HG03045 (cell line): Measurements from ENCODE around the gene MAGEB17.
"Not testable (repeated sequence)": the region's sequence is repeated elsewhere in the genome, so short reads cannot be mapped to it uniquely, and the experiment has no call there.

ENCODE experiments used
- ATAC-seq: cut with Tn5 transposase; IDR thresholded peaks from one replicate; pipeline ENCODE4 v1.9.1; 2021; ENCODE audit warnings: mild to moderate bottlenecking, moderate library complexity; ENCODE audit not compliant: unreplicated experiment

Gene MAGEB17, protein sequence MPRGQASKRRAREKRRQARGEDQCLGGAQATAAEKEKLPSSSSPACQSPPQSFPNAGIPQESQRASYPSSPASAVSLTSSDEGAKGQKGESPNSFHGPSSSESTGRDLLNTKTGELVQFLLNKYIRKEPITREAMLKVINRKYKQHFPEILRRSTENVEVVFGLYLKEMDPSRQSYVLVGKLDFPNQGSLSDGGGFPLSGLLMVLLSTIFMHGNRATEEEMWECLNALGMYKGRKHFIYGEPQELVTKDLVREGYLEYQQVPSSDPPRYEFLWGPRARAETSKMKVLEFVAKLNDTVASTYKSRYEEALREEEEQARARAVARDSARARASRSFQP

DNA sequence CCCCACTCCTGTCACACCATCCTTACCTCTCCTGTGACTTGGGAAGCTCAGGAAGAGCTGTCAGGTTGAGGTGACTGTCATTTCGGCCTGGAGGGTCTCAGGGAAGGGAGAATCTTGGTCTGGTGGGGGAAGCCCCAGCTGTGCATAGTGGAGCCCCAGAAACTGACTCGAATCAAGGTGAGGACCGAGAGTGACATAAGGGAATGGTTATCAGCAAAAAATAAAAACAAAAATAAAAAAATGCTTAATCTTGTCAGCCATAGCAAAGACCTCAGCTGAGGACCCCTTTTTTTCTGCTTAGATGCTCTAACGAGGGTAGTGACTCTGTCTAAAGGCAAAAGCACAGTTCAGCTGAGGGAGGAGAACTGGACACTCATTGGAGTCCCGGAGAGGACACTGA lies at the start of gene MAGEB17:
MAGEB17 (plus strand) TSS at position 301 of the 400 bp plus-strand sequence. CDS start 2,902 bp downstream, outside the sequence.
- ATAC-seq, result no peak

DNA sequence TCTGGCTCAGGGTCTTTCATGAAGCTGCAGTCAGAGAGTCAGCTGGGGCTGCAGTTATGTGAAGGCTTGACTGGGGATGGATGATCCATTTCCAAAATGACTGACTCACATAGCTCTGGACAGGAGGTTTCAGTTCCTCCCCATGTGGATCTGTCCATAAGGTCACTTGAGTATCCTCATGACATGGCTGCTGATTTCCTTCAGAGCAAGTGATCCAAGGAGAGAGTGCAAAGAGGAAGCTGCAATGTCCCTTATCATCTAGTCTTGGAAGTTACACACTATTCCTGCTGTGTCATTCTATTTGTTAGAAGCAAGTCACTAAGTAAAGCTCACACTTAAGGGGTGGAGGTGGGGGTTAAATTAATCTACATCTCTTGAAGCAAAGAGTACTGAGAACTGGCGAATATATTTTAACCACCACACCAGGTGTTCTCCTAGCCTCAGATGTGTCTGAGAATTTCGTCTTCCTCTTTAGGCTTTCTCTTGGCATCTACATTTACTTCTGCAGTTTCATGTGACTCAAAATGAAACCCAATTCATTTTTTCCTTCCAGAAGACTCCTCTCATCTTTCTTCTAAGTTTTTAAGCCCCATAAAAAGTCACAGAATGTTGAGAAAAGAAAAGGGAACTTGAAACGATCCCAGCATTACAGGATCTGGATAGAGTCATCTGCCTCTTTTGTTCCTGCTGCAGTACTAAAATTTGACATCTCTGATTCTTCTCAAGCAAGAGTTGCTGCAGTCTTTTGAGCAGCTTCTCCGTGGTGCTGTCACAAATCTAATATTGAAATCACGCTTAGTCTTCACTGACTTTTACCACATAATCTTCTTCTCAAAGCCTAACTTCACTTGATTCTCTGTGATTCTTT lies 47.7 kb upstream of the MAGEB17 start:
- peak; percentile 79 for ATAC-seq

DNA sequence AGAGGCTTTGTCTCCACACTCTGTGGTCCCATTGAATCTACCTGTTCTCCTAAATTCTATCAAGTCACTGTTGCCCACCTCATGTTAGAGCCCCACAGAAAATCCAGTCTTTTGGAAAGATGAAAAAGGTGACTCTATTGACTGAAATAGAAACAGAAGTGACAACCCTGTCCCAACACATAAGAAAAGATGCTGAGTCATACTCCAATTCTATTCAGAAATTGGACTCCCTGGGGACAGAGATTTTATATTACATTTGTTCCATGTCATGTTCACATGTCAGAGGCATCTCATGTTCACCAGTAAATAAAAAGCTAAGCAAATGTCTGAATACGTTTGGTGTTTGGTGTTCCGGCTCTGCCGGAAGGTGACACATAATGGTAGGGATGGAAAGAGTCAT lies 46.9 kb upstream of the MAGEB17 start:
- no peak for ATAC-seq

DNA sequence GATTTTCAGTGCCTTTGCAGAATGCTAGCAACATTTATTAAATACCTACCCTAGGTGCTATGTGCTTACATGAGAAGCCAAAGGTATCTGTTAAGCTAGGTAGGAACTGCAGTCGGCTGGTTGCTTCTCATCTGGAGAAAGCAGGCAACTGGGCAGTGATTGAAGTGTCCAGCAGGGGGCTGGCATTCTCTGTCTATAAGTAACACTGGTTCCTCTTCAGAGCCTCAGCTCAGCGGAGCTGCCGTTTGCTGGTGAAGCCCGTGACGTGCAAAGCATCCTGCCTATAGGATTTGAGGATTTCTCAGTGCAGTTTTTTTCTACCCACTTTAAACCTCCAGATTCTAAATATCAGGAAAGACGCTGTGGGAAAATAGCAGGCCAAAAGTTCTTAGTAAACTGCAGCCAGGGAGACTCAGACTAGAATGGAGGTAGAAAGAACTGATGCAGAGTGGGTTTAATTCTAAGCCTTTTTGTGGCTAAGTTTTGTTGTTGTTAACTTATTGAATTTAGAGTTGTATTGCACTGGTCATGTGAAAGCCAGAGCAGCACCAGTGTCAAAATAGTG lies 44.0 kb upstream of the MAGEB17 start, which contains the start of gene GRPR:
GRPR (plus strand) TSS at position 344 of the 565 bp plus-strand sequence. CDS start 389 bp downstream, outside the sequence.
- peak; percentile 69 for ATAC-seq

DNA sequence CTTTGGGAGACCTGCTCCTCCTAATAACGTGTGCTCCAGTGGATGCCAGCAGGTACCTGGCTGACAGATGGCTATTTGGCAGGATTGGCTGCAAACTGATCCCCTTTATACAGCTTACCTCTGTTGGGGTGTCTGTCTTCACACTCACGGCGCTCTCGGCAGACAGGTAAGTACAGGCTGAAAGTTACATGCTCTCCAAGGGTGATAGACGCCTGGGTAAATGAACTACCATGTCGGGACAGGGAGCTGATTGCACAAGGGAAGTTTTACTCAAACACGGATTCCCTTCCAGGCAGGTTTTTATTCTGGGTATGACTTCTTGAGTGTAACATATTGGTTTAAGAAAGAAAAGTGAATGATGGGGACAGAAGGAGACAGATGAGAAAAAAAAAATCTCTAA lies 43.1 kb upstream of the MAGEB17 start:
- no peak for ATAC-seq

DNA sequence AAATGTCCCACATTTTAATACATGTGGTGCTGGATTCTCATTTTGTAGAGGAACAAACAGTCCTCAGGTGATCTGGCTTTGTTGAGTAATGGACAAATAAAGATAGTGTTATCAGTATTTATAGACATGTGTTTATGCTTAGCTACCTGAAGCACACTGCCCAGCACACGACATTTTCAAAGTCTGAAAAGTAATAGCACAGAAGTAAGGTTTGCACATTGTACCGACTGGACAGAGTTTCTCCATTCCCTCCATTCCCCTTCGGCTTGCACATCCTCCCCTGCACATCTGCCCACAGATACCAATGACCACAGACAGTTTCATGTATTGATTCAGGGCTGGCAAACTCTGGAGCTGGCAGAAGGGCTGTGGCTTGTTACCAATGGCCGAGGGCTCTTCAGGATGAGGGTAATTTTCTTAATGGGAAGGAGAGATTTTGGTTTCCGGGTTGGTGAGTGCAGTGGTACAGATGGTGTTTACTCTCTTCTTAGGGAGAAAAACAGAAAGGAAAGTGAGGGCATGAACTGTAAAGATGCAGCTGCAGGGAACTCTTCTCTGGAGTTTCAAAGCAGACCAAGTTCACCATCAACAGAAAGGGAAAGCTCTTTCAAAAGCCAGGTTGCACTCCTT lies 41.6 kb upstream of the MAGEB17 start:
- no peak for ATAC-seq

DNA sequence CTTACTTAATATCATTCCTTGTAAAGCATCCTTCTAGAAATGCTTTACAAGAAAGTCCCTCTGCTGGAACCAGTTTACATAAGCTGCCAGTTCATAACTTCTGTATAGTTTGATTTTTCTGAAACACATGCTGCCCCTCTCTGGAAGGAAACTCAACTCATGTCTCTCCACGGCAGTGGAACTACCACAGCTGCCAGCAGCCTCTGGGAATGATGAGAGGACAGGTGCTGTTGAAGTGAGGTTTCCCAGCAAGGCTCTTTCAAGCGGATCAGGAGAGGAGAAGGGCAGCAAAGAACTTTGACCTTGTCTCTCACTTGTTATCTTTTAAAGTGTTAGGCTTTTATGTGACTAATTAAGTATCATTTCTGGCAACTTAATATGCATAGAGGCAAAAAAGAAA lies 36.6 kb upstream of the MAGEB17 start:
- ATAC-seq, result no peak

DNA sequence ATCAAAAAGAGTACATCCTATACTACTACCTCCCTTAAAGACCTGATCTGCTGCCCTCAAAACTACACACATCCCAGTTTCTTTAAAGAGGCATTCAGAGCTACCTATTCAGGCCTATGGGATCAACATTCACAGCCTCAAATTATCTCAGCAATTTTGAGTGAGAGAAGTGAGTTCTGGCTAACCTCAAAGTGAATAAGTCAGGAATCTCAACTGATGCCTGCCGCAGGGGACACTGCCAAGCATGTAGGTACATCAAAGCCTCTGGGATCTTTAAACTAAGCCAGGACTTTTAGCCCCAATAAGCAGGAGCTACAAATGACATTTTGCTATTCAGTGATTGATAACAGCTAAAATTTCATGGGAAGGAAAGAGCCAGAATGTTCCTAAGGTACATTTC lies 32.3 kb upstream of the MAGEB17 start:
- no peak for ATAC-seq

DNA sequence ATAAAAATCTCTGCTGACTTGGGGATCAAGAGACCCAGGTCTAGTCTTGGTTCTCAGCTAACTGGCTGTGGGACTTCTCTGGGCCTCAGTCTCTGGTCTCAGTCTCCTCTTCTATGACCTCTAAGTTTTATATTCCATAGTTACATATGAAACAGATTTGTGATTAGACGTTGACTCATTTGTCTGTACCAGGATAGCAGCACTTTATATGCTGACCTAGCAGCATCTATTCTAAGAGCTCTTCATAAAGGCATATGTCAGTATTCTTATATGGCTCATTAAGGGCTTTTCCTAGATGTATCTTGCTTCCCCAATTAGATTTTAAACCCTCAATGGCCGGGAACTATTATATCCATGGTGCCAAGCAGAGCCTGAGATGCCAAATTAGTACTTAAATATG lies 31.2 kb upstream of the MAGEB17 start:
- ATAC-seq, result no peak

DNA sequence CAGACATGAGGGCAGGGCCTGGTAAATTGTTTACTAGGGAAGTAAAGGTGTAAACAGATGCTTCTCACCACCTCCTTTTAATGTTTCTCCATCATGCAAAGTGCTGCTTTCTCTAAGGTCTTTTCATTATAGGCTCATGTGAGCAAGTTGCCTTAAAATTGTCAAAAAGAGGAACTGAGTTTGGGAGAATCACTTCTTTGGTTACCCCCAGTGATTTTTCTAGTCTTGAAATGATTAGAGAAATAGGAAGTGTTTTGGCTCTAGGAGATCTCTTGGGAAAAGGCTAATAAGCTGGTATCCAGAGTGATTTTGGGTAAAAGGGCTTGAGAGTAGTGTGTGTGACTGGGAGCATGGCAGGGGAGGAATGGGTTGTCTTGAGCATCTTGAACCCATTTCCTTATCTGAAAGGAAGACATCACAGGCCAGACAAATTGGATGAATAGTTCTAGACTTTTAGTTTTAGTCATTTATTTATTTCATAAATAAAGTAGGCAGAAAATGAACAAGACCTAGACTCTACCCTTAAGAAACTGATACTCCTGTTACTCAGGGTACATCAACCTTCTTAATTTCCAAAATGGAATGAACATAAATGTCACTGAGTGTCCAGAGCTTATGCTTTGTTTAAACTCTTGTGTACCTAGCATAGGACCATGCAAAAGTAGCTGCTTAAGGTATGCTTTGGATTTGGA lies 29.7 kb upstream of the MAGEB17 start:
- ATAC-seq, result no peak

DNA sequence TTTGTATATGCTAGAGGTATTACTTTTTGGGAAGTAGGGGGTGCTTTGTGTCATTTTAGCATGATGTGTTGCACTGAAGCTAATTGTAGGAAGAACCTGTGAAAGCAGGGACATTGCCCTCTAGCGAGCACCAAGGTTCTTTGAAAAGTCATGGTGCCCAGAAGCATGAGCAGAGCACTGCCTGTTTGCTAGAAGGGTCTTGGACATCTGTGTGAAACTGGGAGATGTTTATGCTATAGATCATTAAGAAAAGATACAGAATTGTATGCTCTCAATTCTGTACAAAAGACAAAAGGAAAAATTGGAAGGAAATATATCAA lies 29.2 kb upstream of the MAGEB17 start:
- no peak for ATAC-seq

DNA sequence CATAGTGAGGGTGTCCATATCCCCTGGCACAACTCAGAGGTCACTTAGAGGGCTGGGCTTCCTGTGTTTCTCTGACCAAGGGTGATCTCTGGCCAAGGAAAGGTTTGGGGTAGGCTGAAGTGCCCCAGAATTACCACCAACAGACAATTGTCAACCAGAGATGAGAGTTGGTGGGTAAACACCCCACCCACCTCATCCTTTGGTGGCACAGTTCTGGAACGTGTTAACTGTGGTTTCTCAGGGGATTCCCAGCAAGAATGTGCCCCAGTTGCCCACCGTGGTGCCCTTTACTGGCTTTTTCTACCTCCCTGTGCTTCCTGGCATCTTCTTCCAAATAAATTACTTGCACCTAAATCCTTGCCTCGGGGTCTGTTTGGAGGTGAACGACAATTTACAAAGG lies 26.8 kb upstream of the MAGEB17 start:
- ATAC-seq, result no peak

DNA sequence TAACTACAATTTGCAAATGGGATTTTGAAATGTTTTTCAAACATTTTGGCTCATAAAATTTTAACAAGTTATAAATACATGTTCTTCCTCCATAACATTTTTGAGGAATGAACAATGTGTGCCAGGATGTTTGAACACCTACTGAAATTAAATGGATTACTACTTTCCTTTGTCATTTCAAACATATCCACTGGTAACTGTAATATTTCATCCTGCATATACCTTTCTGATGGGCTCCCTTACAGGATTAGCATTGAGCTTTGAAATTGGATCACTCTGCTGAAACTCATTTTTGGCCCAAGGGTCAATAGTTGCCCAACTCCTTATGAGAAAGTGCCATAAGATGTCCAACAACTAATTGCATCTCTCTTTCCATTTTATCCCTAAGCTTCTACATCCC lies 26.3 kb upstream of the MAGEB17 start:
- no peak for ATAC-seq

DNA sequence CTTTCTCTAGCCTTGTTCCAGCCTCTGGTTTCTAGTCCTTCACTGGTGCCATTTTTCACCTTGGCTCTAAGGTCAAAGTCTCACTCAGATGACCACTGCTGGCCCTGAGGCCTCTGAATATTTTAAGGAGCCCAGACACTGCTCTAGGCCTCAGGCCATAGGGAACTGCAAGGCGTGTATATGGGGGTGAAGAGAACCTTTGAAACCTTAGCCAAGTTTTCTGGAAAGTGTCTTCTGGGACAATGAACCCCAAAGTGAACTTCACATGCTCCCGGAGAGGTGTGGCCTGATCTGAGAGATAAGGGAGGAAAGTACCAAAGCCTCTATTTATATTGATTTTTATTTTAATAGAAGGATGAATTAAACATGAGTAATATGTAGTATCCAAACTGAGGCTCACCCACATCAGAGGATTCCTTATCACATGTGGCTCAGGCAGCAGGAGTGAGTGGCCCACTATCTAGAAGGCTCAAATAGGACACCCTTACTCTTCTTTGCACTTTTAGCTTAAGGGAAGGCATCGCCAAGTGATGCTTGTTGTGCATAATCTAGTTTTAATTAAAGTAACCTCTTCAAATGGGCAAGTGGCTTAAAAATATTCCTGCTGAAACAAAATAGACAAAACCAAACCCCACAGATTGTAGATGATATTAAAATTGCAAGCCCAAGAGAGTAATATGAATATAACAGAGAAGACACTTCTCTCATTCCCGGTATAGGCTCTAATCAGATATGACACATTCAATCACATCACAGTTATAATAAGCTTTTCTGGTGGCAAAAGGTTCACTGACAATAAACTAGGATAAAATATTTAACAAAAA lies 25.6 kb upstream of the MAGEB17 start:
- ATAC-seq, result no peak

DNA sequence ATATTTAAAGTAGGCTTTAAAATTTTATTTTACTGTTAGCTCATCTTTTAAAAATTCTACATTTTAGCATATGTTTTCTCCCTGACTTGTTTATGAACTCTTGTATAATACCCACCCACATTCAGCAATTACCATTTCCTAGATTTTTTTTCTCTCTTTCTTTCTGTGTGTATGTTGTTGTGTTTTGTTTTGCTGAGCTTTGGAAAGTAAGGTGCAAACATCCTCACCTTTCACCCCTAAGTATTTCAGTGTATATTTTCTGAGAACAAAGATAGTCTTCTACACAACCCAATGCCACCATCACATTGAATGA lies 25.1 kb upstream of the MAGEB17 start:
- ATAC-seq, result no peak

DNA sequence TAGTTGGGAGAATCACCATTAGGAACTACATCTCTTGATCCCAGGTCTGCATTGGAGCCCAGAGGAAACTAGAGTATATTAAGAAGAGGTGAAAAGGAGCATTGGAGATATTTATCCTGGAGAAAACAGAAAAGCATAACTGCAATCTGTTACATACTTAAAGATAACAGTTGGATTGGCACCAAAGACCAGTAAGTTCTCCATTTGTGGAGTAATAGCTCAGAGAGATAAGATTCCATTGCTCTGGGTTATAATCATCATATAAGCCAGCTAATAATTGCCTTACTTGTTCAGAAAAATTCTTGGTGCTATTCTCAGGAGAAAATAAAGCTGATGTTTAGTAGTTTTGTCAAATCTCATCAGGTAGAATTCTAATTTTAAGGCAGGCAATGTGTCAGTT lies 23.3 kb upstream of the MAGEB17 start:
- no peak for ATAC-seq

DNA sequence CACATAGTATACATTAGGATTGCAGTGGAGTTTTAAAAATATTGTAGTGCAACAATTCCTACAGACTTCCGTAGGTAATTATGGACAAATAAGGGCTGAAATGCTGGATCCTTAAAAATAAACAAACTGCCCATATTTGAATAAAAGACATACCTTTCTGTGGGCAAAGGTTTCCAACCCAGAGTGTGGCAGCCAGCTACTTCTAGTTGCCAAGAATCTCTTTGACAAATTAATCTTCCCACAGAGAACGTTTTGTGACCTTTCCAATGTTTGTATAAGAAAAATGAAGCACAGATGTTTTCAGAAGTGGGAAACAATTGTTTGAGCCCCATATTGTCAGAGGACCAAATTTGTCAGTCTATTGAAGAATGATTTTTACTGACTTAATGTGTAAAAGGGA lies 22.9 kb upstream of the MAGEB17 start:
- no peak for ATAC-seq

DNA sequence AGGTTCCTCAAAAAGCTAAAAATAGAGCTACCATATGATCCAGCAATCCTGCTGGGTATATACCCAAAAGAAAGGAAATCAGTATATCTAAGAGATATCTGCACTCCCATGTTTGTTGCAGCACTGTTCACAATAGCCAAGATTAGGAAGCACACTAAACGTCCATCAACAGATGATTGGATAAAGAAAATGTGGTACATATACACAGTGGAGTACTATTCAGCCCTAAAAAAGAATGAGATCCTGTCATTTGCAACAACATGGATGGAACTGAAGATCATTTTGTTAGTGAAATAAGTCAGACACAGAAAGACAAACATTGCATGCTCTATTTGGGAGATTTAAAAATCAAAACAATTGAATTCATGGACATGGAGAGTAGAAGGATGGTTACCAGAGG lies 22.2 kb upstream of the MAGEB17 start:
- ATAC-seq, result not testable (repeated sequence)

DNA sequence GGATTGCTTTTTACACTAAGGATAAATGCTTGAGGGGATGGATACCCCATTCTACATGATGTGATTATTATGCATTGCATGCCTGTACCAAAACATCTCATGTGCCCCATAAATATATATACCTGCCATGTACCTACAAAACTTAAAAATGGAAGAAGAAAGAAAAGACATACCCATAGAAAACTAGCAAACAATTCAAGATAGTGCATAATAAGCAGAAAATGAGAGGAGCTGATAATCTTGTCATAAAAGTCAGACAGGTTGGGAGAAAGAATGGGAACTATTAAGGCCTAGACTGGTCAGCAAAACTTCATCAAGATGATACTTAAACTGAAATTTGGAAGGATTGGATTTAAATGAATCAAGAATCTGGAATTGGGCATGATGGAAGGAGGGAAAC lies 21.6 kb upstream of the MAGEB17 start:
- no peak for ATAC-seq

DNA sequence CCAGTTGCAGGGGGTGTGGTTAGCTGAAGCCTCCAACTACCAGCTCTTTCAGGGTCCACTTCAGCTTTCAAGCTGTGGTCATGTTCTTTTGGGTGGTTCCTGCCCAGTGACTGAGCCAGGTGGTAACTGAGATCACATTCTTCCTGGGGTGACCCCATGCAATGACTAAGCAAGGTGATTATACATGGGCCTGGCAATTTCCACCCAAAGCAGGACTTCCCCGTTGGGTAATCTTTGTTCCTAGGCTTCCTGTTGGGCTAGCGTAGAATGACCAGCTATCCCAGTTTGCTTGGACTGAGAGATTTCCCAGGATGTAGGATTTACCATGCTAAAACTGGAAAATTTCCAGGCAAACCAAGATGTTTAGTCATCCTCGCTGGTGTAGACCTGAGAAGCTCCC lies 18.4 kb upstream of the MAGEB17 start:
- no peak for ATAC-seq
